GM19463 (cell line): Measurements from ENCODE around the gene ZMIZ1.

Experiments used
- ATAC-seq: cut with Tn5 transposase; IDR thresholded peaks from one replicate; pipeline ENCODE4 v1.9.1; 2021; ENCODE audit warnings: mild to moderate bottlenecking, moderate library complexity; ENCODE audit not compliant: unreplicated experiment

Gene ZMIZ1

GRCh38 chr10:79200346-79200745 lies 131.6 kb downstream of the ZMIZ1 start:
- ATAC-seq, result no peak

DNA sequence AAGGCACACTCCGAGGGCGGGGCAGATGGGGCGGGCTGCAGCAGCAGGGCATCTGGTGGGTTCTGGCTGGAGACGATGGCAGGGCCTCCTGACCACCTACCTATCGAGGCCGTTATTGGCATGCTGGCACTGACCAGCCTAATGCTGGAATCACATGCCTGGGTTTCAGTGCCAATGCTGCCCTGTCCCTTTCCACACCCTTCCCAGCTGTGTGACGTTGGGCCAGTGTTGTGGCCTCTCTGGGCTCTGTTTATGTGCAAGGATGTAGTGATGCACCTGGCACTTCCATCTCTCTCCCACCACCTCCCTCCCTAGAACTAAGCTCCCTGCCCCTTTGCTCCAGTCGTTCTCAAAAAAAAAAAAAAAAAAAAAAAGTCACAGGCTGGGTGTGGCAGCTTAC lies 132.9 kb downstream of the ZMIZ1 start:
- no peak for ATAC-seq

DNA sequence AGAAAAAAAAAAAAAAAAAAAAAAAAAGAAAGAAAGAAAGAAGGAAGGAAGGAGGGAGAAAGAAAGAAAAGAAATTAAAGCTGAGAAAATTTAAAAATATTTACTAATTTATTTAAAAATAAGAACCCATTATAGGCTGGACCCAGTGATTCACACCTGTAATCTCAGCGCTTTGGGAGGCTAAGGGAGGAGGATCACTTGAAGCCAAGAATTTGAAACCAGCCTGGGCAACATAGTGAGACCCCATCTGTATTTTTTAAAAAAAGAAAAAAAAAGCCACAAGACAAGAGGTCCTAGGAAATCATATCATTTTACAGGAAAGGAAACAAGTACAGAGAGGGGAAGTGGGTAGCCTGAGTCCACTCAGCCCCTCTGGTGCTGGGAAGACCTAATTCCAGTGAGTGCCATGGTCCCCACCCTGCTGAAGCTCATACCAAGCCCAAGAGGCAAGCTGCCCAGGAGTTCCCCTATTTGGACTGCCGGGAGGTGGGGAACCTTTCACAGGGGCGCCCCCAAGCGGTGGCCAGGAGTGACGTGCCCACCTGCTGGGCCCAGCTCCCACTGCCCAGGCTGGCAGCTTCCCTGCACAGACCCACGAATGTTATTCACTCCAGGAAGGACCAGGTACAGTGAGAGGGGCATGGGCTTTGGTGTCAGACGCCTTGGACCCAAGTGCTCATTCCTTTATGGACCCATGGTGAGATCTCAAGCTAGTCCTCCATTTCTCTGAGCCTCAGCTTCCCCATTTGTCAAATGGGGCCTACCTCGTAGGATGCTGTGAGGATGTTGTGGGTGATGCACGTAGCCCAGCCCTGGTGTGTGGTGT lies 133.6 kb downstream of the ZMIZ1 start:
- no peak for ATAC-seq

DNA sequence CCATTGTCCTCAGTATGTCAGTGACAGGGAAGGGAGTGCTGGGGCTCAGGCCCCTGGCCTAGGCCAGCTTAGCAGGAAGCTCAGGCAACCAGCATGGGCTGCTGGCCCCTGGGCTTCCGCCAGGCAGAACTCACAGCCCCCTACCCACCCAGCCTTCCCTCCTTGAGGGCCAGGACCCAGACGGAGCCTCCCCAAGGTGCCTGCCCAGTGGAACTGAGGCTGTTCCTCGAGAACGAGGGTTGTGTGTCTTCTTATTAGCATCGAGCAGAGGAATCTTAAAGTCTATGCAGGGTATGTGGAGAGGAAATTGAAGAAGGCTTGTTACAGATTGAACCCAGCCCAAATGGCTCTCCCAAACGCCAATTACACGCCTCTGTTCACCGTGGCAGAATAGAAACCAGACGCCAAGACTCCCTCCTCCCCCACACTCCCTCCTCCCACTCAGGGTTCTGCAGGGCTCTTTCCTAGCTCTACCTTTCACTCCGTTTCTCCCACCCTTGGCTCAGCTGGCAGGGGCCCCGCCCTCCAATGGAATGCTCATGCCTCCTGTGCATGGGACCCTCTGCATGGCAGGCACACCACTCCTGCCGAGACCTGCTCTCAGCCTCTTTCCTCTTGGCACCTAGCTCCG lies 134.4 kb downstream of the ZMIZ1 start:
- no peak for ATAC-seq

GRCh38 chr10:79203833-79204232 lies 135.1 kb downstream of the ZMIZ1 start:
- ATAC-seq, result no peak

- no peak for ATAC-seq
These were observed 137.7 kb downstream of the ZMIZ1 start for GRCh38 chr10:79206300-79207095.

GRCh38 chr10:79207096-79207357 lies 138.3 kb downstream of the ZMIZ1 start:
- no peak for ATAC-seq

DNA sequence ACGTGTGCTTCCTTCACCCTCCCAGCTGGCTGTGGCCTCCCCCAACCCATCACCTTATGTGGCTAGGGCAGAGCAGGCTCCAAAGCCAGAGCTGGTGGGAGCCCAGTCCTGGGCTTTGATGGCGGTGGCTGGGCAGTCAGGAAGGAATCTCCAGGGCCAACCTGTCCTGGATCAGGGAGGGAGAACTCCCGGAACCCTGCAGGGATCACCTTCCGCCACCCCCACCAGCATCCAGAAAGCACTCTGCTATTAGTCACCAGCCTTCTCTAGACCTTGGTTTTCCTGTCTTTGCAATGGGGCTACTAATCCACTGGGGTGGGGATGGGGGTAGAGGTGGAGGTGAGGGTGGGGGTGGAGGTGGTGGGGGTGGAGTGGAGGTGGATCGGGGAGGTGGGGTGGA lies 139.0 kb downstream of the ZMIZ1 start:
- no peak for ATAC-seq

- no peak for ATAC-seq
These were observed 139.7 kb downstream of the ZMIZ1 start for GRCh38 chr10:79208251-79208983.

DNA sequence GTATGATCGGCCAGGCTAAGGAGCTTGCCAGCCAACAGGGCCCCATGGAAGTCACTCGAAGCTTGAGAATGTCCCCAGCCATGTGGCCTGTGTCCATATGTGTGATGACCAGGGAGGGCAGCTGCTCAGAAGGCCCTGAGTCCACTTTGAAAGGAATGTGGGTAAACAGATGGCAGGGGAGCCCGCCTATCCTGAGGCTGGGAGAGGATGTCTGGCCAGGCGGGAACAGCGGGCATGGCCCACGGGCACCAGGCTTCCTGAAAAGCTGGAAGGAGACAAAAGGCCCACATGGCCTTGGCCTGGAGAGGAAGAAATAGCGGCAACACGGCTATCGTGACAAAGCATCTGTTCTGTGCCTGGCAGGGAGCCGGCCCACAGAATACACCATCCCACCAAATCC lies 140.6 kb downstream of the ZMIZ1 start:
- no peak for ATAC-seq

- ATAC-seq, result no peak
These were observed 141.1 kb downstream of the ZMIZ1 start for GRCh38 chr10:79209831-79210230.

- ATAC-seq, result no peak
These were observed 141.9 kb downstream of the ZMIZ1 start for GRCh38 chr10:79210672-79211071.

- no peak for ATAC-seq
These were observed 142.8 kb downstream of the ZMIZ1 start for GRCh38 chr10:79211616-79212015.

GRCh38 chr10:79215531-79215930 lies 146.8 kb downstream of the ZMIZ1 start:
- no peak for ATAC-seq

- ATAC-seq, result no peak
These were observed 150.7 kb downstream of the ZMIZ1 start for GRCh38 chr10:79219322-79219957.

DNA sequence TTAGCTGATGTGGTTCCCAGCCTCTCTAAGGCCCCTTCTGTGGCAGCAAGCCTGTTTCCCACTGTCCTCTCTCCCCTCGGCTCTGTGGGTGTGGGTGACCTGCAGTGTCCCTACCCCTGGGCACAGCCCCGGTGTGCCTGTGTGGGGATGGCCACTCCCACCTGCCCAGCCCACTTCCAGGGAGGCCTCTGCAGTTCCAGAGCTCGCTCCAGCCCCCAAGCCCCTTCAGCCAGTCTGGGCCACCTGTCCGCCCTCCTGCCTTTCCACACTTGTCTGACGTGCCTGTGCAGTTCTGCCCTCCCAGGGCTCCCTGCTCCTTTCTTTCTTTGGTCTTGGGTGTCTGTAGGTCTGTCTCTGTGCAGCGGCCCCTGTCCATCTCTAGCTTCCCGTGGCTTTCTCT lies 151.5 kb downstream of the ZMIZ1 start:
- no peak for ATAC-seq

DNA sequence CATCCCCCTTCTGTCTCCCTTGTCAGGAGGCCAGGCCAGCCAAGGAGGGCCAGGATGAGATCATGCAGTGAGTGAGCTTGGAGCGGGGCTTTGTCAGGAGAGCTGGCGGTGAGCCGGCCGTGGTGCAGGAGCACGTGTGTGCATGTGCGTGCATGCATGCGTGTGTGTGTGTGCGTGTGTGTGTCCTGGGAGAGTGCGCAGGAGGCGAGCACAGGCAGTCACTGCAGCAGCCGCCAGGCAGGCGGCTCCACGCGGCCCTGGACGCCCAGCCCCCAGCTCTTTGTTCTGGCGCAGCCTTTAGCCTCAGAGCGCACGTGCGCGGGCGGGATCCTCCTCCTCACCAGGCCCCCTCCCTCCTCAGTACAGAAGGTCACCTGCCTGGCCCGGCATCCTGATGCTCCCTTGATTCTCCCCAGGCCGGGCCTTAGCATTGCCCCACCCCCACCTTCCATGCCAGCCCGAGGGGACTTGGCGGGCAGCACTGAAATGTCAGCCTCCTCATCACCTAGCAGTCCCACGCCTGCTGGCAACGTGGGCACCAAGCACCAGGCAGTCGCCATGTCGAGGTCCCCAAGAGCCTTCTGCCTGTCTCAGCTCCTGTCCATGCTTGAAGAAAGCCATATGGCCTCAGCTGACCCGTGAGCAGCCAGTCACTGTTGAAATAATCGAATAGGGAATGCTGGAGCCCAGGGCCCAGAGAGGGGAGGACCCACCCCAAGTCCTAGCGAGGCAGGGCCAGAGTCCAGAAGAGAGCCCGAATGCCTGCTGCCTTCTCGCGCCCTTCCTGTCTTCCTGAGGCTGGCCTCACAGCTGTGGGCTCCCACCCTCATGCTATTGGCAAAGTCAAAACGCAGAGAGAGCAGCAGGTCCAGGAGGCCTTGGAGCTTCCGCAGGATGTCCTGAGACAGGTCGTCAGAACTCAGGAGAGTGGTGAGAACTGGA lies 152.6 kb downstream of the ZMIZ1 start:
- no peak for ATAC-seq

GRCh38 chr10:79222186-79222585 lies 153.4 kb downstream of the ZMIZ1 start:
- ATAC-seq, result no peak

- no peak for ATAC-seq
These were observed 154.6 kb downstream of the ZMIZ1 start for GRCh38 chr10:79223091-79224048.
